Epithelial cell of esophagus (primary cell): Measurements from ENCODE around the gene EPHA1.

Experiments used
- DNase-seq: peaks from one replicate; pipeline ENCODE4 v3.0.0; 2010; ENCODE audit warnings: low read depth
- H3K4me3 ChIP-seq: 2 replicates; pipeline ENCODE4 v1.5.1; 2011; ENCODE audit warnings: mild to moderate bottlenecking, low read length, control low read depth
- CTCF ChIP-seq: IDR thresholded peaks from 2 replicates; pipeline ENCODE4 v1.5.1; 2011; ENCODE audit warnings: low read depth, mild to moderate bottlenecking, low read length, control low read depth, inconsistent platforms; ENCODE audit not compliant: insufficient read depth; ENCODE audit errors: missing control alignments

Gene EPHA1

GRCh38 chr7:143359771-143360353 is 48.8 kb downstream of the EPHA1 start:
- DNase-seq: no peak
- no peak overlapping the region for H3K4me3 ChIP-seq
- TF ChIP-seq CTCF: no peak

DNA sequence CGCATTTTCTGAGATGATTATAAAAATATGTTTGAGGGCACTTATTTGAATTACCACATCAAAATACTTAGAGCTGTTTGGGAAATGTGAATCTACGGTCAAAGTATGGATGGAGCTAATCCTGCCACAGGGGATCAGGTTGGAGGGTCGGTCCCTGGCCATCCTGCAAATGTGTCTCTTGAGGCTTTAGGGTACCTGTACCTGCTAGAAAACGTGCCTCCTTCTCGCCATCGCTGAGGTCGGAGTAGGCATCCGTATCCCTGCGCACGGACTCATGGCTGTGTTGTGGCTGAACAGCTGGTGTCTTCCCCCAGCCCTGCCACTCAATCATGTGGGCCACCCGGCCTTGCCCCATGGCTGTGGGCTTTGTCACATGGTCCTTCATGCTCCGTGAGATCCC is 50.0 kb downstream of the EPHA1 start:
- TF ChIP-seq CTCF: no peak
- no peak for DNase-seq
- H3K4me3 ChIP-seq: no peak overlapping the region

GRCh38 chr7:143356414-143357050 is 52.1 kb downstream of the EPHA1 start:
- DNase-seq: no peak
- TF ChIP-seq CTCF: no peak
- H3K4me3 ChIP-seq: no peak overlapping the region

DNA sequence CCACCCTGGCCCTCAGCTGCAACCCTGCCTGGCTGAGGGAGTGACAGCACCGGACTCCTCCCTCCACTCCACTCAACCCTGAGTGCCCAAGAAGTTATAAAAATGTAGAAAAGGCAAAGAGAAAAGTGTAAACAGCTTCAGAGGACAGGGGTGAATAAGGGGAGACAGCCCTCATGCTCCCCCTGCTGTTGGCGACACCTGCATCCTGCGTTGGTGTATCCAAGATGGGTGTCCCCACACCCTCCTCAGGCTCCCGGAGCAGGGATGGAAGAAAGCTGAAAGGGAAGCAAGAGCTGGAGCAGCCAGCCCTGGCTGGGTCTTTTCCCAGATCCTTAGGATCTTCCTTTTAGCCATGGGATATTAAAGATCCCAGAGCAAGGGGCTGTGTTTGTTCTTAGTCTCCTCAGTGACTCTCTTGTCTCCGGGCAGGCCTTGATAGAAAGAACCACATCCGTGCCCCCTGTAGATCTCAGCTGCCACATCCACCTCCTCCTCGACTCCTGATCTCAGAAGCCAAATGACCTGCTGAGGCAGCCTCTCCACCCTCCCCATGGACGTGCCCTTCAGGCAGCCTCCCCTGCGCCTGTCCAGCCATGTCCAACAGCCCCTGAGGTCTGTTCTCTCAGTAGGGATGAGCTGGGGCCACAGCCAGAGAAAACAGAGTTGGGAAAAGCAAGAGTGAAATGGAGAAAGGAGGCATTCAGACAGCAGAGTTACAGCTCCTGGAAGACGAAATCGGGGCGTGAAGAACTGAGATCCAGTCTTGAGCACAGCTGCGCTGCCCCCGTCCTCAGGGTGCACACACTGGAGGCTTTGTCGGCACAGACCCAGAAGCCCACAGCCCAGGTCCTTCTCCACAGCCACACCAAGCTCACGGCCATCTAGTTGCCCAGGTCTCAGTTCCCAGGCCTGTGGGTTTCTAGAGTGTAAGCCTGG is 52.9 kb downstream of the EPHA1 start:
- no peak for TF ChIP-seq CTCF

GRCh38 chr7:143354965-143355364 is 53.7 kb downstream of the EPHA1 start:
- DNase-seq: no peak
- no peak overlapping the region for H3K4me3 ChIP-seq
- TF ChIP-seq CTCF: no peak

More for the DNA sequence above, 52.9 kb downstream of the EPHA1 start:
- no peak overlapping the region for H3K4me3 ChIP-seq
- no peak for DNase-seq

DNA sequence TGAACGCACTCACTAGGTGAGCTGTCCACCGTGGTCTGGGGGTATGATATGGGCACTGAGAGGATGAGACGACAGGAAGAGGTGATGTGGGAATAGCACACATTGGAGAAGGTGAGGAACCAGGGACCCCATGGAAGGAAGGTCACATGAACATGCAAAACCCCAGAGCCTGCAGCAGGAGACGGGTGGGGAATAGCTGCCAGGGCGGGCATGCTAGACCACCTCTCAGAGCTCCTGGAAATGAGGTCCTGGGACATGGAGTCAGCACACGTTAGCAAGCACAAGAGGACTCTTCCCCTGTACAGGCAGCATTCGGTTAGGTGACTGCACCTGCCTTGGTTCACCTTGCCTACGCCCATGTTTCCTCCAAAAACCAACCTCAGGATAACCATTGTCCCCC is 54.3 kb downstream of the EPHA1 start:
- no peak for DNase-seq
- TF ChIP-seq CTCF: no peak
- no peak overlapping the region for H3K4me3 ChIP-seq
